ENCODE data around the gene RICTOR.

- TF ChIP-seq GATA2 (IDR thresholded peaks at IDR 0.05; ENCODE audit: low read depth, low read length) (no peak), GATA3 (IDR thresholded peaks at IDR 0.05; ENCODE audit: low read depth, low read length) (no peak)
These were observed 78.1 kb downstream of the RICTOR start for GRCh38 chr5:38996123-38996522.
